ENCODE measurements around the gene ANKRD39.

DNA sequence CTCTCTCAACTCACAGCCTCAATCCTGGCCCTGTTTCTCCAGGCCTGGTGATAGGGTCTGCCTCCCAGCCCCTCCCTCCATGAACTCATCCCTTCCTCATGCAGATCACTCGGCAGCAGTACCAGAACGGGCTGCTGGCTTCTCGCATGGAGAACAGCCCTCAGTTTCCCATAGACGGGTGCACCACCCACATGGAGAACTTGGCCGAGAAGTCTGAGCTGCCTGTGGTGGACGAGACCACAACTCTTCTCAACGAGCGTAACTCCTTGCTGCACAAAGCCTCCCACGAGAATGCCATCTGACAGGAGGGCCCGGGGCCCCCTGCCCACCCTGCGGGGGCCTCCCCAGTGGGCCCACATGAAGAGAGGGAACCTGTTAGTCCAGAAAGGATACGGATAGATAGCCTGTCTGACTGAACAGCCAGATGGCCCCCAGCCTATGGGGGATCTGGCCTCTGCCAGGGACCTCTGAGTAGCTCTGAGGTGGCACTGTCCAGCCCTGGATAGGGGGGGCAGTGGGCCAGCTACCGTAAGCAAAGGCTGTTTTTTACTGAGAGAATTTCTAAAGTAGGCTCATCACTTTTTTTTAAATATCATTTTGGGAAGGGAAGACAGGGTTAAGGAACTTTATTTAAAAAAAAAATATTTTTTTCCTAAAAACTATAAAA lies 48.5 kb downstream of the ANKRD39 start:
- TF ChIP-seq, protein P1, sequence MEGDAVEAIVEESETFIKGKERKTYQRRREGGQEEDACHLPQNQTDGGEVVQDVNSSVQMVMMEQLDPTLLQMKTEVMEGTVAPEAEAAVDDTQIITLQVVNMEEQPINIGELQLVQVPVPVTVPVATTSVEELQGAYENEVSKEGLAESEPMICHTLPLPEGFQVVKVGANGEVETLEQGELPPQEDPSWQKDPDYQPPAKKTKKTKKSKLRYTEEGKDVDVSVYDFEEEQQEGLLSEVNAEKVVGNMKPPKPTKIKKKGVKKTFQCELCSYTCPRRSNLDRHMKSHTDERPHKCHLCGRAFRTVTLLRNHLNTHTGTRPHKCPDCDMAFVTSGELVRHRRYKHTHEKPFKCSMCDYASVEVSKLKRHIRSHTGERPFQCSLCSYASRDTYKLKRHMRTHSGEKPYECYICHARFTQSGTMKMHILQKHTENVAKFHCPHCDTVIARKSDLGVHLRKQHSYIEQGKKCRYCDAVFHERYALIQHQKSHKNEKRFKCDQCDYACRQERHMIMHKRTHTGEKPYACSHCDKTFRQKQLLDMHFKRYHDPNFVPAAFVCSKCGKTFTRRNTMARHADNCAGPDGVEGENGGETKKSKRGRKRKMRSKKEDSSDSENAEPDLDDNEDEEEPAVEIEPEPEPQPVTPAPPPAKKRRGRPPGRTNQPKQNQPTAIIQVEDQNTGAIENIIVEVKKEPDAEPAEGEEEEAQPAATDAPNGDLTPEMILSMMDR (IDR thresholded peaks at IDR 0.05) = no peak
- TF ChIP-seq POLR2A (IDR thresholded peaks at IDR 0.05) = no peak
- no peak for TF ChIP-seq POLR2AphosphoS5 (IDR thresholded peaks at IDR 0.05)
- TF ChIP-seq EP300 (IDR thresholded peaks at IDR 0.05) = no peak
